AG10803 (cell line): ENCODE data around the gene CAMK4.

Experiments used
- DNase-seq: peaks from one replicate; pipeline ENCODE4 v3.0.0; 2010; ENCODE audit warnings: low read depth
- H3K4me3 ChIP-seq: 2 replicates; pipeline ENCODE4 v1.5.1; 2011; ENCODE audit warnings: mild to moderate bottlenecking, low read length, control low read depth
- TF ChIP-seq, protein P1 (sequence below): conservative IDR thresholded peaks from 2 replicates; pipeline ENCODE4 v1.5.1; 2011; ENCODE audit warnings: mild to moderate bottlenecking, low read length, control low read depth, inconsistent platforms

CAMK4 gene

DNA sequence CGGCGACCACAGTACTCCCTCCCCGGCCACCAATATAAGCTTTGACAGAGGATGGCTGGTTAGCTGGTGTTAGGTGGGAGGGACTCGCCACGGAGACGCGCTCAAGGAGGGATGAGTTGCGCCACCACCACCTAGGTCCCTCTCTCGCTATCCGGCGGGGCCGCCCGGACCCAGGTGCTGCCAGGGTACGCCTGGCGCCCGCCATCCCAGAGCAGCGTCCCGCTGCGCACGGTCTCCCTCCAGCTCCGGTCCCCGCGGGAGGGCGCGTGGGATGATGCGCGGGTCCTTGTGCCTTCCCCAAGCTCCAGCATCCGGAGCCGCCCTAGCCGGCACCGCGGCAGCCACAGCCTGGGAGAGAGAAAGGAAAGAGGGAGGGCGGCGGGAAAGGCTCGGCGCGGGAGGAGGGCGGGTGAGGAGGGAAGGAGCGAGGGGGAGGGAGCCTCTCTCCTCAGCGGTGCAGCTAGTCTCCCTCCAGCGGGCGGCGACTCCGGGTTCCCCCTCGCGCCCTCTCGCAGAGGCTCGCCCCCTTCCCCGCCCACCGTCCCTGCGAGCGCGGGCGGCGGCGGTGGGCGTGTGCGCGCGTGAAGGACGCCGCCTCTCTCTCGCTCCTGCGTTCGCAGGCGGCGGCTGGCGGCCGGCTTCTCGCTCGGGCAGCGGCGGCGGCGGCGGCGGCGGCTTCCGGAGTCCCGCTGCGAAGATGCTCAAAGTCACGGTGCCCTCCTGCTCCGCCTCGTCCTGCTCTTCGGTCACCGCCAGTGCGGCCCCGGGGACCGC is at the start of gene CAMK4:
CAMK4 (plus strand) TSS at position 598 of the 774 bp plus-strand sequence; CDS start at position 698, 100 bp downstream.
- DNase-seq = peak; percentile 50
- H3K4me3 ChIP-seq = peak within 1 kb of the TSS; percentile 62
- TF ChIP-seq, protein P1, sequence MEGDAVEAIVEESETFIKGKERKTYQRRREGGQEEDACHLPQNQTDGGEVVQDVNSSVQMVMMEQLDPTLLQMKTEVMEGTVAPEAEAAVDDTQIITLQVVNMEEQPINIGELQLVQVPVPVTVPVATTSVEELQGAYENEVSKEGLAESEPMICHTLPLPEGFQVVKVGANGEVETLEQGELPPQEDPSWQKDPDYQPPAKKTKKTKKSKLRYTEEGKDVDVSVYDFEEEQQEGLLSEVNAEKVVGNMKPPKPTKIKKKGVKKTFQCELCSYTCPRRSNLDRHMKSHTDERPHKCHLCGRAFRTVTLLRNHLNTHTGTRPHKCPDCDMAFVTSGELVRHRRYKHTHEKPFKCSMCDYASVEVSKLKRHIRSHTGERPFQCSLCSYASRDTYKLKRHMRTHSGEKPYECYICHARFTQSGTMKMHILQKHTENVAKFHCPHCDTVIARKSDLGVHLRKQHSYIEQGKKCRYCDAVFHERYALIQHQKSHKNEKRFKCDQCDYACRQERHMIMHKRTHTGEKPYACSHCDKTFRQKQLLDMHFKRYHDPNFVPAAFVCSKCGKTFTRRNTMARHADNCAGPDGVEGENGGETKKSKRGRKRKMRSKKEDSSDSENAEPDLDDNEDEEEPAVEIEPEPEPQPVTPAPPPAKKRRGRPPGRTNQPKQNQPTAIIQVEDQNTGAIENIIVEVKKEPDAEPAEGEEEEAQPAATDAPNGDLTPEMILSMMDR = peak; percentile 15

DNA sequence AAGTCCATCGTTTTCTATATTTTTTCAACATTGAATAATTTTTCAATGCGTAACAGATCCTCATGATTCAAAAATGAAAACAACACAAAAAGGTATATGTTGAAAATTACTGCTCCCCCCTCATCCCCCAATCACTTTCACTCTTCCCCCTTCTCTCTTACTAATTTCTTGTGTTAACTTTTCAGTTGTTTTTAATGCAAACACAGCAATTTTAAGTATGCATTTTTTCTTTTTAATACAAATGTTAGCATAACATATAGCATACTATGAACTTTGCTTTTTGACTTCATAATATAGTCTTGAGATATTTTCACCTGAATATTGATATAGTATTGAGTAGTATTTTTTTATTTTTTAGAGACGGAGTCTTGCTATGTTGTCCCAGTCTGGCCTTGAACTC is 41.1 kb upstream of the CAMK4 start:
- no peak for DNase-seq
- TF ChIP-seq, protein P1 = no peak
- H3K4me3 ChIP-seq = no peak overlapping the region

DNA sequence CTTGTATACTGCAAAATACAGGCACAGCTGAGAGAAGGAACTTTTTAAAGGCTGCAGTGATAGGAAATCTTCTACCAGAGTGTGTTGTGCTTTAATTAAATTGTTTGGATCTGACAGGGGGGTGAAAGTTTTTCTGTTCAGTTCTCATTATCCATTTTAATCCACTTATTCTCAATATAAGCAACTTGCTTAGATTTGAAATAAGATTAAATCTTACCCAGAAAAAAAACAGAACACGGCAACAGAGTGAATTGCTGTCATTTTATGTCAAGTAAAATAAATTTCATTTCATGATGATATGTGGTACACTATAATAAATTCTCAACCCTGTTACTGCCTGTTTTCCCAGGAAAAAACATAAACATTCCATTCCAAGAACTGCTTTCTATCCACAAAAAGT is 37.1 kb upstream of the CAMK4 start:
- H3K4me3 ChIP-seq = no peak overlapping the region
- TF ChIP-seq, protein P1 = no peak
- DNase-seq = no peak

DNA sequence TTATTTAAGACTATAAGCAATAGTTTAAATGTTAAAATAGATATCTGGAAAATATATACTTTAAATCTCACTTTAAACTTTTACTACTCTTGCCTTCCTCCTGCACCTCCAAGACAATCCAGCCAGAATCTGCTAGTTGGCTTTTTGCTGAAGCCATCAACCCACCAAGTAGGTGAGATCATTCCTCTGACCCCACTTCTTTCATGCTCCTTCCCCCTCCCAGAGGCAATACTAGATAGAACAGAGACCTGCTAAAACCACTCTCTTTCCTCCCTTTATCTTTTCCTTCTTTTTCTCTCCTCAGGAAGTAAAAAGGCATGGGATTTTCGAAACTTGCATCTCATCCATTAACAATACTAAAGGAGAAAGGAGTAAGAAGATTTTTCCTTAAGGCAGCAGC is 30.1 kb upstream of the CAMK4 start:
- DNase-seq = no peak
- TF ChIP-seq, protein P1 = no peak
- H3K4me3 ChIP-seq = no peak overlapping the region

DNA sequence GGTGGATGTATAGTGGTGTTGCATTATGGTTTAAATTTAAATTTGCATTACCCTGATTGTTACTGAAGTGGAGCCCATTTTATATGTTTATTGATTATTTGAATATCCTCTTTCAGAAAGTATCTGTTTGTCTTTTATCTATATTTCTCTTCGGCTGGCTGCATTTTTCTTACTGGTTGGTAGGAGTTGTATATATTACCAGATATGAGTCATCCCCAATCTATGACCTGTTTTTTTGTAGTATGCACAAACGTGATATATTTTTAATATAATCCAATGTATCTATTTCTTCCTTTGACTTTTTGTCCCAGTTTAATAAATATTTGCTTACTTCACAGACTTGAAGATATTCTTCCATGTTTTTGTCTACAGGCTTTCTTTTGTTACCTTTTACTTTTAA is 29.3 kb upstream of the CAMK4 start:
- H3K4me3 ChIP-seq = no peak overlapping the region
- TF ChIP-seq, protein P1 = no peak
- DNase-seq = no peak

DNA sequence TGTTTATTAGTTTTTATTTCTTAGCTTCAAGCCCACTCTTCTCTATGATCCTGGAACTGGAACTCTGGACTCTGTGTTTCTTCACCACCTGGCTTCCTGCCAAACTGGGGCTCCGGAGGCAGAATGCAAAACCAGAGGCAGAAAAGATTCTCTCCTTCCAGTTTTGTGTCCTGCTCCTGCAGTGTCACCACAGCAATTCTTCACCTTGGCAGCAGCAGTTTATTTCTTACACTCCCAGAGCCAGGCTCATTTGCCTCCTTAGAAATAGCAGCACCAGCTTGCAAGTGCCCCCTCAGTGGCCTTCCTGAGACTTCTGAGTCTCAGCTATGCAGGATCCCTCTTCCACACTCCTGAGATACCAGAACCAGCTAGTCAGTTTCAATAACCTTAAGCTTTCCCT is 26.7 kb upstream of the CAMK4 start:
- H3K4me3 ChIP-seq = no peak overlapping the region
- TF ChIP-seq, protein P1 = no peak
- DNase-seq = peak; percentile 1

DNA sequence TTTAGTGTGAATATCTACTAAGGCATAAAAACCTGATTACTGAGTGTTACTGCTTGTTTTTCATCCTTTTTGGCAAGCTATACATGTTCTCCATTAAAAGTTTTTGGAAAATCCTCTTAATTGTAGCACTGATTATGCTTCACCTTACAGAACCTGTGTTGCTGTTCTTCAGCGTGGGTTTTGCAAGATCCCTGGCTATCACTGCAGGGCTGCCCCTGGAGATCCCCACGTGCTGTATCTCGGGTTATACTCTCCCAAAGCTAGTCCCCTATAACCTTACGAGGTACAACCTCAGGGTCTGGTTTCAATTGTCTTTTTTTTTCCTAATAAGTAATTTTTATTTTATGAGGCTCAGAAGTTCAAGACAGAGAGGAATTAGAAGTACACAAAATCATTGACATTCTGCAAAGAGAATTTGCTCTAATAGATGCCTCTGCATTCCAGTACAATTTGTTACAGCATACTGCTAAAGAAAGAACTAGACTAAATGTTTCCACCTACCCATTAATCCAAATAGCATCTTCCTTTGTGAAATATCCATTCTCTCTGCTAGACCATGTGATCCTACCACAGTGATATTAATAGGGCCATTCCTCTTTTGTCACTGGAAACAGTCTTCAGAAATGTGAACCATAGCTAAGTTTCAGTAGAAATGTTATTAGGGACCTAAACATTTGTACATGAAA is 25.8 kb upstream of the CAMK4 start:
- H3K4me3 ChIP-seq = no peak overlapping the region
- TF ChIP-seq, protein P1 = no peak
- DNase-seq = no peak
